NB4 (cell line): ENCODE measurements around the gene DHRS2.

Experiments
- CTCF ChIP-seq: IDR thresholded peaks from one replicate; pipeline ENCODE4 v1.5.1; 2012; ENCODE audit warnings: low read depth, low read length
- POLR2A ChIP-seq: IDR thresholded peaks from 2 replicates; pipeline ENCODE4 v1.6.1; 2011; ENCODE audit warnings: mild to moderate bottlenecking; ENCODE audit not compliant: insufficient read length; ENCODE audit errors: extremely low read depth

GRCh38 chr14:23615856-23616255 is 20.3 kb upstream of the DHRS2 start:
- TF ChIP-seq CTCF (no peak), POLR2A (no peak)
